Measurements from ENCODE around the gene ABCC5.

- TF ChIP-seq CTCF (conservative IDR thresholded peaks at IDR 0.05) (no peak), ZFX (IDR thresholded peaks at IDR 0.05) (no peak)
Observed at GRCh38 chr3:183930086-183930485, 87.6 kb downstream of the ABCC5 start.
